GM21528 (cell line): ENCODE measurements around the gene PRKCD.

Source experiments
- ATAC-seq: cut with Tn5 transposase; IDR thresholded peaks from one replicate; pipeline ENCODE4 v1.9.1; 2021; ENCODE audit warnings: mild to moderate bottlenecking, moderate library complexity; ENCODE audit not compliant: unreplicated experiment, low FRiP score

The PRKCD gene

DNA sequence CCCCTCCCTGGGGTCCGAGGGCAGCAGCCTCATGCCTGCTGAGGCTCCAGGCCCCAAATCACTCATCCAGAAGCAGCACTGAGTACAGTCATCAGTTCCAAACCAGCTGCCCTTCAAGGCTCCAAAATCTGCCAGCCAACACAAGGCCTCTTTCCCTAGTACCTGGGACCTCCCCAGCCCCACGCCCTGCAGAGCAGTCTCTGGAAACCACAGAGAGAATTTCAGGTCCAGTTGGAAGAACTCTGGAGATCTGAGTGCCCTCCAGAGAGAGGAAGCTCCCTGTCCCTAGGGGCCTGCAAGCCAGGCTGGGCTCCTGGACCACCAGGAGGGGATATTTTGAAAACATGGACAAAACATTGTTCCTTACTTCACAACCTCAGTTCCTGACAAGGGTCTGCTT lies 68.6 kb downstream of the PRKCD start:
- ATAC-seq = no peak

DNA sequence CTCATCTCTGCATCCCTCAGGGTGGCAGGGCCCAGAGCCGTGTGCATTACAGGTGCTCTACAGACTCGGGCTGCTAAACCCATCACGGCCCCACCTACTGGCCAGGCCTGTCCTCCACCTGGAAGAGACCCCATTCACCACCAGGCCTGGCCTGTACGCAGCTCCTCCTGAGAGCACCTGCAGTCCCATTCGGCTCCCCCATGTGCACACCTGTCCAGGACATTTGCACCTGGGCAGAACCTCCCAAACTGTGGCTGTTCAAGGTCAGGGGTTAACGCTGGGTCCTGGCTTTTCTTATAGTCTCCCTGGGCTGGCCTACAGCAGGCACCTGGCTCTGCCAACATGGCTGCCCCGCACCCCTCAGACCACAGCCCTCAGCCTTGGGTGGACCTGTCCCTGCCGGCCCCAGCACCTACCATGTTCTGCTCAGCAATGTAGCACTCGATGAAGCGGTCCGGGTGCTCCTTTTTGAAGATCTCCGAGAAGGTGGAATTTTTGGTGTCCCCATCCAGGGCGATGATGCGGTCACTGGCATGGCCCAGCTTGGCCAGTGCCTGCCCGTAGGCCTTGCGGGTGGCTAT lies 69.1 kb downstream of the PRKCD start:
- no peak for ATAC-seq

DNA sequence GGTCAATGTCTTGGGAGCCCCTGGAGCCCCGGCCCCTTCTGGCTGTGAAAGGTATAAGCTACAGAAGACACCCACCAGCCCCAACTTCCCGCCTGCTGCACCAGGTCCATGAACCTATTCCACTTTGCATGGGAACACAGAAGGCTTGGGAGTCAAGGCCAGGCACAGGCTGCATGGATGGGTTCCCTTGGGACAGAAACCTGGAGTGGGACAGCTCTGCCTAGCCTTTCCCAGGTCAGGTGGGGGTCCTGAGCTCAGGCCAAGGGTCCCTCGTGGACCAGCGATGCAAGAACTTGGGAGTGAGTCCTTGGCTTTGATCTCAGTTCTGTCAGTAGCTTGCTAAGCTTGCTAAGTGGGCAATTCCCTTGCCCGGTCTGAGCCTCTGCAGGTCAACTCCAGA lies 69.8 kb downstream of the PRKCD start:
- ATAC-seq = no peak

DNA sequence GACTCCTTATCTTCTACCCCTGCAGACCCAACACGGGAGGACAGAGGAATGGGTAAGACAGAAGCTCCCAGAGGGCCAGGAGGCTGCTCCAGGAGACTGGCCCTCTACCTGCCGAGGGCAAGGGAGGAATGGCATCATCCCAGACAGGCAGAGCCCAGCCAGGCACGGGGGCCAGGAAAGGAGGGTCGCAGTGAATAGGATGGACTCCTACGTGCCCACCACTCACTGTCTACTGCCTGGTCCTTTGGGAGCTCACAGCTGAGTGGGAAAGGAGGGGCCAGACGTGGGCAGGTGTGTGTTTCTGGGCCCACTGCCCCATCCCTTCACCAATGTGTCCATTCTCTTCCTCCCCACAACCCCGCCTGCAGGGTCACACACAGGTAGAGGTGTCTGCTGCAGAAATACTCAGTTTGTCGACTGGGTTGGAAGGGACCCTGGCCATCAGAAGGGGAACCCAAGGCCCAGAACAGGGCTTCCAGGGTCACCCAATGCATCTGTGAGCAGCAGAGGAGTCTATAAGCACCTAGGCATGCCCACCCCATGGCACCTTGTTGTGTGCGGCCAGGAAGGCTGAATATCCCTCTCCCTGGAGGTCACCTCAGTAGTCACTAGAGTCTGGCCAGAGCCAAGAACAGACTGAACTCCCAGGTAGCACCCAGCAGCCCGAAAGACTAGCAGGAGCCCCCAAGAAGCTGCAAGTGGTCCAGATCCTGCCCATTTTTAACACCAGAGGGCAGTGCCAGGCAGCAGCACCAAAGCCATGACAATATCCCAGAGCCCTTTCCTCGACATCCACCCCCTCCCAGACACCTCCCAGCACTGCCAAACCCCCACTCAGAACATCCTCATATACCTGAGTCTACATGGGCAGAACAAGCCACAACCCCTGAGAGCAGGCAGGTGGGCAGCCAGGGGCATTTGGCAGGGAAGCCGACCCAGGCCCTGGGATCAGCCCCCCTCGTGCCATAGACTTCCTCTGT lies 70.8 kb downstream of the PRKCD start:
- no peak for ATAC-seq

DNA sequence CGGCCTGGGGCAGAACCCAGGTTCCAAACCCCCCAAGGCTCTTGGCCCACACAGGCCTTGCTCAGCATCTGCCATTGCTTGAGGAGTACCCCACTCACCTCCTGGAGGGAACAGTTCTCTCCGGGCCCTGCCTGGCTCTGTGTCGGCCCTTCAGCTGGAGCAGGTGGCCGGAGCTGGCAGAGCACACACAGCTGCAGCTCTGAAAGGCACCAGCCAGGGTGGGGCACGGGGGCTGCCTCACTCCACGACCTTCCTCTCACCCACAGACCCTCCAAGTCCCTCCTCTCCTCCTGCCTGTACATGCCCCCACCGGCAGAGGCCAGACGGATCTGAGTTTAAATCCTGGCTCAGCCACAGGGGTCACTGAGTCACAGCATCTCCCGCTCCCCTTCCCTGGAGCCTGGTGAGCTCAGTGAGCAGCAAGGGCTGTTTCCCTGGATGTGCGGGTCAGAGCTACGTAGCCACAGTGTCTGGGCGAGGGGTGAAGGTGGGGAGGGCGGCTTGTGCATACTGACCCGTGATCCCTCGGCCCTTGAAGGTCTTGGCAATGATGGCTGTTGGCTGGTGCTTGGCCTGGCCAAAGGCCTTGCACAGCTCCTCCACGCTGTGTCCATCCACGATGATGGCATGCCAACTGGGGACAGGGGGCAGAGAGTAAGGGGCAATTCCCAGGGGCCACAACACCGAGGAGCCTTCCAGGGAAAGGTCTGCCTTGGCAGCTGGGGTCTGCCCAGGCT lies 71.8 kb downstream of the PRKCD start:
- no peak for ATAC-seq

DNA sequence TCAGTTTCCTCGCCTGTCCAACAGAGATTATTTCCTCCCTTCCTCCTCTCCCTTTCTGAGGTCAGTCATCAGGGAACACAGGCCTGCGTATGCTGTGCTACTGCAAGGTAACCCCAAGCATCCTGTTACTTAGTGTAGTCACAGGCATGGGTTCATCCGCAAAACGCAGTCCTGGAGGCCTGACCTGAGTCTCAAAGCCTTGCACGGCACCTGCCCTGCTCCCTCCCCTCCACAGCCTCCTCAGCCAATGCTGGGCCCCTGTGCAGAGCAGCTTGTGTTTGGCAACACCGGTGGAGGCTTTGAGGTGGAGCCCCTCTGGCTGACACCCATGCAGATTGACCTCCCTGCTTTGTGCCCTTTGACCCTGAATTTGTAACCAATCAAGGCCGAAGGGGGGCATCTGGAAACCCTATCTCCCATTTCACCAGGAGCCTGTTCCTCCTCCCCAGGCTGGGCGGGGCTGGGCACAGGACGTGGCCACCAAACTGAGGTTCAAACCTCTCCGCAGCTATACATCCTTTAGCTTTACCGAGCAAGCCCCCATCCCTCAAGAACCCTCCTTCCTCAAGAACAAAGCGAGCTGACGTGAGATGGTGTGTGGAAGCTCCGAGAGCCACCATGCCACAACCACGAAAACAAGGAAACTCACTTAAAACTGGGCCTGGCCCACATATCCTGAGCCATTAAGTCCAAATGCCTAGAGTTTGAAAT lies 73.3 kb downstream of the PRKCD start:
- ATAC-seq = no peak

DNA sequence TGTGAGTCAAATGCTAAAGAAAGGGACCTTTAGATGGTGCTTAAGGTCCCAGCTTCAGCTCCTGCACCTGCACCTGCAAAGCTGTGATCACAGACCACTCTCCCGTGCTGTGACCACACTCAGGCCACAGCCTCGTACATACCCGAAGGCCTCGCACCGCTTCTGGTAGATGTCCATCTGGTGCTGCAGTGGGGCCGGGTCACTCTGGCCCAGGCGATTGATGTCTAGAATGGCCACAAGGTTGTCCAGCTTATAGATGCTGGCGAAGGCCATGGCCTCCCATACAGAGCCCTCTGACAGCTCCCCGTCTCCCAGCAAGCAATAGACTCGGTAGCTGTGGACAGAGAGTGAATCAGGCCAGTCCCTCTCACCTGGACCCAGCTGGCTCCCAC lies 73.8 kb downstream of the PRKCD start:
- no peak for ATAC-seq

DNA sequence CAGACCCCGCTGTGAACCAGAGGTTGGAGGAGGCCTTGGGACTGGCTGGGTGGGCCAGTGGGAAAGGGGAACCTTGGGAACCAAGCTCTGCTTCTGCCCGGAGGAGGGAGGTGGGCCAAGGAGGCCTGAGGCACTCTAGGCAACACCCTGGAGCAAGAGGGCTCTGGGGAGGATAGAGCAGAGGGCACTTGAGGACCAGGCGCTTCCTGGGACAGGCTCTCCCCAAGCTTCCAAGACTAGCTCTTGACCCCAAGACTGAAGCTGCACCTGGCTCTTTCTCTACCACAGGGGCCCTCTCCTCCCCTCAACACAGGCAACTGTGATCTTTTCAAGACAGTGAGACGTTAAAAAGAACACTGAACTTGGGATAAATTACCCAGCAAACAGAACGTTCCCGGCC lies 74.5 kb downstream of the PRKCD start:
- no peak for ATAC-seq

DNA sequence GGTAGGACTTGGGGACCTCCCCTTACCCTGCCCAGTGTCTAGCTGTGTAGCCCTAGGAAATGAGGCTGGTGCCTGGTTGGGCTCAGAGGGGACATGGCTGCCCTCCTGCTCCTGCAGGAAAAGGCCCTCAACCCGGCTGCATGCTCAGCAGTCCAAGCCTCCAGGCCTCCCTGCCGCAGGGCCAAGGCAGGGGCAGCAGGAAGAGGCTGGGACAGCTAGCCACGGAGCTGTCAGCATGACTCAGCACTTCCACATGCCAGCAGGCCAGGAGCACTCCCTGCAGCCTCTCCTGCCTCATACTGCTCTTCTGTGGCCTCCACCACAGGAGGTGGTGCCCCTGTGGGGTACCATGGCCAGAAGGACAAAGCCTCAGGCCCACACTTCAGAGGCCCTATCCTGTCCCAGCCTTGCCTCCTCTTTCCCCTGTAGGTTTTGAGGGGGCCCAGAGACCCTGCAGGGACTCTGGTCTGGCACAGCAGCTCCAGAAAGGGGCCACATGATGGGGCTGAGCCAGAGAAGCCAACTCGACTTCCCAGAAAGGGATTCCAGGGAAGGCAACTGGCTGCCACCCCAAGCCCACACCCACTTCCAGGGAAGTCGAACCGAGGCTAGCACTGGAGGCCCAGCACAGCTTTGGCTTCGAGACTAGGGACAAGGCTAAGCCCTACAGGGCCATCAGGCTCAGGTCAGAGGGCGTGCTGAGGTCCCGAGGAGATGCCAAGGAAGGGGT lies 75.3 kb downstream of the PRKCD start:
- ATAC-seq = no peak

DNA sequence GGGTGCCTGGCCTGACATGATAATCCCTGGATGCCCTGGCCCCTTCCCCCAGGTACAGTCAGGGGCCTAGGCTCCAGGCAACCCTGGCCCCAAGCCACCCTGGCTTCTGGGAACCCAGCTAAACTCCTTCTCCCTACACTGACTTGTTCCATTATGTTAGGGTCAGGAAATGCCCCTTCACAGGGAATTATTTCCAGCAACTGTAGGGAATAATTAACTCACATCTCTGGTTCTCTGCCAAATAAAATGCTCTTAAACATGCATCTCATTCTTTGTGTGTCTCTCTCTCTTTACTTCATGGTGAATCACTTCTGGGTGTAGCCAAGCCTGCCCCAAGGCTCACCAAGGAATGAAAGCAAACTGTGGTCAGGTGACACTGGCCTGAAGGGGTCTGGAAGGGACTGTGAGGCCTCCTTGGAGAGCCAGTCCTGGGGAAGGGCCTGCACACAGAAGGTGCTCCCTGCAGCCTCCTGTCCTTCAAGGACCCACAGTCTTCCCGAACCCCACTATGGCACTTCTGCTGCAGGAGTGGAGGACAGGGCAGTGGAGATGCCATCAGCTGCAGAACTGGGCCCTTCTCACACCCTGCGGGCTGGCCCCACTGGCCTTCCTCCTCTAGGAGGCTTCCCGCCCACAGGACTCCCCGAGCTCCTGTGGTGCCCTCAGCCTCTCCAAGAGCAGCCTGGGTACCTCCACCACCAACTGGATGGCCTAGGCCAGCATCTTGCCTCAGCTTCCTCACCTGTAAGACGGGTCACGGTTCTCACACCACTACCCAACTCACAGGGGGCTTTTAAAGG lies 77.2 kb downstream of the PRKCD start:
- no peak for ATAC-seq

DNA sequence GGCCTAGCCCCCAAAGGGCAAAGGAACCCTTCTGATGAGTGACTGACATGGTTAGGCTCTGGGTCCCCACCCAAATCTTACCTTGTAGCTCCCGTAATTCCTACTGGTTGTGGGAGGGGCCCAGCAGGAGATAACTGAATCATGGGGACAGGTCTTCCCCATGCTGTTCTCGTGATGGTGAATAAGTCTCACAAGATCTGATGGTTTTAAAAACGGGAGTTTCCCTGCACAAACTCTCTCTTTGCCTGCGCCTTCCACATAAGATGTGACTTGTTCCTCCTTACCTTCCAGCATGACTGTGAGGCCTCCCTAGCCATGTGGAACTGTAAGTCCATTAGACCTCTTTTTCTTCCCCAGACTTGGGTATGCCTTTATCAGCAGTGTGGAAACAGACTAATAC lies 77.9 kb downstream of the PRKCD start:
- ATAC-seq = no peak

DNA sequence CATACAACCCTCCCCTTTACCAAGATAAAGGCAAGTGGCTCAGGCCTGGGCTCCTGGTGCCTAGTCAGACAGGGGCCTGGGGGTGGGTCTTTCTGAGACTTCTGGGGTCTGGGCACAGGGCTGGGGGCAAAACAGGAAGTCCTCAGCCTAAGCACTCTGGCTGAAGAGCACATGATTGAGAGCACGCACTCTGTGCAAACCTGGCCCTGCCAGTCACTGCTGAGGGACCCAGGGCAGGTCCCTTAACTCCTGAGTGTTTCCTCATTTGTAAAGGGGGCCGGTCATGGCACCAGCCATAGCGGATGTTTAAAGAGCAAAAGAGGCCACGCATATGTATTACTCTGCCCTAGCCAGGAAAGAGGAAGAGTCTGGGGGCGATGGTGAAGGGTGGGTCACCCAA lies 78.8 kb downstream of the PRKCD start:
- no peak for ATAC-seq

DNA sequence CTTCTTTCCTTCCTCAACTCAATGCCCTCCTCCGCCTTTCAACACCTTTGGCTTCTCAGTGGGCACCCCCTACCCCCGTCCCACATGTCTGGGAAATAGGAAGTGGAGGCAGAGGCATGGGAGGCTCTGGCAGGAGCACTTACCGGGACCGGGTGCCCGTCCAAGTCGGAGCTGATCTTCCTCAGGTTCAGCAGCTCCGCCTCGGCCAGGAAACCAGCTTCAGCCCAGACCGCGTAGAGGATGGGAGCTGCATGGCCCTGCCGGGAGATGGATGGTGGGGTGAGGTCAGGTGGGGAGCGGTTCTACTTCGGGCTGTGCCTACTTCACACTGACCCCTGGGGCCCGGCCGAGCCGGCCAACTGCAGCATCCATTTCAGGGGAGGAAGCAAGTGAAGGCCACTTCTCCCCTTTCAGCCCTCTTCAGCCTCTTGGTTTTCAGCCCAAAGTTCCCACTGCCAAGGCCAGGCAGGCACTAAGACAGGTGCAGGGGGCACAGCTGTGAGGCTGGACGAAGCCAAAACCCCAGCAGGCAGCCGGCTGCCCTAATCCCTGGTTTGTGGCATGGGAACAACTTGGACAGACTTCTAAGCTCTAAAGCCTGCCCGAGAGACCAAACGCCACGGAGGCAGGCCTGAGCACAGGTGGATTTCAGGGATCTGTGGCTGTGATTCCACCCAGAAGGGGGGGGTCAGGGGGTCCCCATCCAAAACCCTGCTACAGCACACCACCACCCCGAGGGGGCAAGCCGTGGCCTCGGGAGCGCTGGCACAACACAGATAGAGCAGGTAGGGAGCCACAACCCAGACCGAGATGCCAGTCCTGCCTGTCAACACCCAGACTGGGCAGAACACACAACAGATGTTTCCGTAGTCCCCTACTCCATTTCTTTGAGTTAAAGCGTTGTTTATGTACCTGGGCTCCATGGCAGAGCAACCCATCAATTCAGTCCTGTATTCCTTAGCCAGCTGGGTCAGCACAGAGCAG lies 80.3 kb downstream of the PRKCD start:
- ATAC-seq = no peak

DNA sequence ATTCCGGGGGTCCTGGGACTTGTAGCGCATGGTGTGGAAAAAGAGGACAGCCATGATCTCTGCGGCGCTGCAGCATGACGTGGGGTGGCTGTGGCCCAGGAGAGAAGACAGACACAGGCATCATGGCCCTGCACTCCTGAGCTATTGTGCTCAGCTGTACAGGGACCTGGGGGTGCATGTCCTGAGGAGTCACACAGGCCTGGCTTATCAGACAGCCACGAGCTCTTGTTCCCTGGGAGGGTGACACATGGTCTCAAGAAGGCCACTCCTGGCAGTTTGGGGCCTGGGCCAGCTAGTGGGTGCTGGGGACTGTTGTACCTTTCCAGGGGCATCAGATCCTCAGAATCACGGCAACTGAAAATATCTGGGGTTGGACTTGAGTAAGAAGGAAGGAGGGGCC lies 81.1 kb downstream of the PRKCD start:
- no peak for ATAC-seq
